Esophagus squamous epithelium (tissue), 4 donors: ENCODE results near the gene SCIN.
"Not testable (repeated sequence)": the region's sequence is repeated elsewhere in the genome, so short reads cannot be mapped to it uniquely, and the experiment has no call there.

Experiments used
- POLR2A ChIP-seq, 4 donors: fragments of 450-650 bp; IDR thresholded peaks; one replicate each; pipeline ENCODE4 v1.6.1; 2017; ENCODE audit warnings: antibody characterized with exemption in 4 of 4, mild to moderate bottlenecking in 4 of 4, moderate library complexity in 3 of 4
- TF ChIP-seq, protein P1 (sequence below), 6 experiments: fragments of 450-650 bp in 4 of 6; fragments of 200-600 bp in 2 of 6; sonication (generic) in 2 of 6; IDR thresholded peaks; one replicate each; pipeline ENCODE4 v1.5.1; 2016 to 2019; ENCODE audit warnings: antibody characterized with exemption in 6 of 6, mild to moderate bottlenecking in 4 of 6, moderate library complexity in 4 of 6

DNA sequence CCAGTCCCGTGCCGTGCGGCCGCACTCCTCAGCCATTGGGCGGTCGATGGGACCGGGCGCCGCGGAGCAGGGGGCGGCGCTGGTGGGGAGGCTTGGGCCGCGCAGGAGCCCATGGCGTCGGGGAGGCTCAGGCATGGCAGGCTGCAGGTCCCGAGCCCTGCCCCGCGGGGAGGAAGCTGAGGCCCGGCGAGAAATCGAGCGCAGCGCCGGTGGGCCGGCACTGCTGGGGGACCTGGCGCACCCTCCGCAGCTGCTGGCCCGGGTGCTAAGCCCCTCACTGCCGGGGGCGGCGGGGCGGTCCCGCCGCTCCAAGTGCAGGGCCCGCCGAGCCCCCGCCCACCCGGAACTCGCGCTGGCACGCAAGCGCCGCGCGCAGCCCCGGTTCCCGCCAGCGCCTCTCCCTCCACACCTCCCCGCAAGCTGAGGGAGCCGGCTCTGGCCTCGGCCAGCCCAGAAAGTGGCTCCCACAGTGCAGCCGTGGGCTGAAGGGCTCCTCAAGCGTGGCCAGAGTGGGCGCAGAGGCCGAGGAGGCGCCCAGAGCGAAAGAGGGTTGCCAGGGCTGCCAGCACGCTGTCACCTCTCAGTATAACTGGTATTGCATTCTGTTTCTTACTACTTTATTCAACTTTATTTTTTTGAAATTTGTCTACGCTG lies 14.3 kb upstream of the SCIN start:
- TF ChIP-seq, protein P1, sequence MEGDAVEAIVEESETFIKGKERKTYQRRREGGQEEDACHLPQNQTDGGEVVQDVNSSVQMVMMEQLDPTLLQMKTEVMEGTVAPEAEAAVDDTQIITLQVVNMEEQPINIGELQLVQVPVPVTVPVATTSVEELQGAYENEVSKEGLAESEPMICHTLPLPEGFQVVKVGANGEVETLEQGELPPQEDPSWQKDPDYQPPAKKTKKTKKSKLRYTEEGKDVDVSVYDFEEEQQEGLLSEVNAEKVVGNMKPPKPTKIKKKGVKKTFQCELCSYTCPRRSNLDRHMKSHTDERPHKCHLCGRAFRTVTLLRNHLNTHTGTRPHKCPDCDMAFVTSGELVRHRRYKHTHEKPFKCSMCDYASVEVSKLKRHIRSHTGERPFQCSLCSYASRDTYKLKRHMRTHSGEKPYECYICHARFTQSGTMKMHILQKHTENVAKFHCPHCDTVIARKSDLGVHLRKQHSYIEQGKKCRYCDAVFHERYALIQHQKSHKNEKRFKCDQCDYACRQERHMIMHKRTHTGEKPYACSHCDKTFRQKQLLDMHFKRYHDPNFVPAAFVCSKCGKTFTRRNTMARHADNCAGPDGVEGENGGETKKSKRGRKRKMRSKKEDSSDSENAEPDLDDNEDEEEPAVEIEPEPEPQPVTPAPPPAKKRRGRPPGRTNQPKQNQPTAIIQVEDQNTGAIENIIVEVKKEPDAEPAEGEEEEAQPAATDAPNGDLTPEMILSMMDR (IDR thresholded peaks at IDR 0.05) = not testable (repeated sequence)
- TF ChIP-seq POLR2A (IDR thresholded peaks at IDR 0.05) = not testable (repeated sequence)
